Bronchial epithelial cell (primary cell): Measurements from ENCODE around the gene ABCC11. TPM values are rescaled to one million over a fixed set of nuclear protein-coding genes. Genes with fewer than 3 reads are reported as not detected.

Source experiments
- DNase-seq: peaks from one replicate; pipeline ENCODE4 v3.0.0-alpha.2; 2010; ENCODE audit warnings: low read depth
- FAIRE-seq: peaks from 2 replicates; lab custom pipeline; 2011; peaks lifted over from hg19 to GRCh38; lab: Jason Lieb, UNC
- H3K27me3 ChIP-seq: 2 replicates; pipeline ENCODE4 v1.5.1; 2011; ENCODE audit warnings: low read length; ENCODE audit not compliant: control insufficient read depth, insufficient read depth
- H3K36me3 ChIP-seq: 2 replicates; pipeline ENCODE4 v1.5.1; 2011; ENCODE audit warnings: low read length; ENCODE audit not compliant: control insufficient read depth, insufficient read depth
- H3K4me3 ChIP-seq: 2 replicates; pipeline ENCODE4 v1.5.1; 2011; ENCODE audit warnings: mild to moderate bottlenecking, low read depth, low read length, control low read depth
- CTCF ChIP-seq: IDR thresholded peaks from 2 replicates; pipeline ENCODE4 v1.5.1; 2011; ENCODE audit warnings: mild to moderate bottlenecking, moderate library complexity, low read length, control low read depth, inconsistent platforms; ENCODE audit not compliant: insufficient read depth, severe bottlenecking
- total RNA-seq: library from RNA; depleted of rRNA; stranded (reverse); fragments of >200 nt; gene quantifications from 2 replicates; pipeline ENCODE4 v1.2.1, GENCODE V29; 2014

The ABCC11 gene
- total RNA-seq, 1 donor from 2014 or later, result 0.26 TPM

DNA sequence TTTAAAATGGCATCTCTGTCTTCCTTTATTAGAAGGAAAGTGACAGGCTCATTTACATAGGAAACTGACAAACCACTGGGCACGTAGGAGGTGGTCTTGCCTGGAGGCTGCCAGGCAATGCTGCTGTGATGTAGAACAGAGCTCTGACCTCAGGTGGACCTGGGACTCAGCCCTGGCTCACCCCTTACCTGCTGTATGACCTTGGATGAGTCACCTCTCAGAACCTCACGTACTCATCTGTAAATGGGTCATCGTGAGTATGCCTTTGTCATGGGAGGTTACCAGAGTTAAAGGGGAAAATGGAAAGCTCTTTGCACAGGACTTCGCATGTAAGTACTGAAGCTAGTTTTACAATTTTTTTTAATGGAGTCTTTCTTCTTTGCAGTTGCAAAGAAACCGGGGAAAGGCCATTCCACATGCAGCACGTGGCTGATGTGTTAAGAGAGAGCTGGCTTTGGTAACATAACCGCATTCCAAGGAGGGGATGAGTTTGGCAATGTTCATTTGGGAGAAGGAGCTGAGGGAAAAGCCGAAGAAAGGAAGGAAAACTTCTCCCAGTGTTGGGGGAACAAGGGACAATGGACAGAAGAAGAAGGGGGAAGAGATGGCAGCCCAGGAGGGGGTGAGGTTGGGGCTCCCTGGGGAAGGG, 40.6 kb downstream of the ABCC11 start:
- no peaks in the 10 kb centered on the region for H3K27me3 ChIP-seq

GRCh38 chr16:48204825-48205151, 42.6 kb downstream of the ABCC11 start:
- H3K36me3 ChIP-seq, result no peaks in the 10 kb centered on the region
- FAIRE-seq (no peak), DNase-seq (no peak)
- TF ChIP-seq CTCF, result no peak
- H3K27me3 ChIP-seq, result no peaks in the 10 kb centered on the region
- H3K4me3 ChIP-seq, result no peak overlapping the region

More for the DNA sequence above, 40.6 kb downstream of the ABCC11 start:
- no peak for TF ChIP-seq CTCF
- peak; percentile 79 for DNase-seq
- no peak for FAIRE-seq
- no peaks in the 10 kb centered on the region for H3K36me3 ChIP-seq
- no peak overlapping the region for H3K4me3 ChIP-seq

- no peak overlapping the region for H3K4me3 ChIP-seq
- no peaks in the 10 kb centered on the region for H3K36me3 ChIP-seq
- TF ChIP-seq CTCF, result no peak
- H3K27me3 ChIP-seq, result no peaks in the 10 kb centered on the region
- peak; percentile 7 for FAIRE-seq
- DNase-seq, result no peak
Measured at GRCh38 chr16:48203974-48204824, 43.1 kb downstream of the ABCC11 start.

GRCh38 chr16:48201515-48202201, 45.7 kb downstream of the ABCC11 start:
- H3K36me3 ChIP-seq, result no peaks in the 10 kb centered on the region
- DNase-seq (no peak), FAIRE-seq (no peak)
- H3K4me3 ChIP-seq, result no peak overlapping the region
- TF ChIP-seq CTCF, result no peak
- H3K27me3 ChIP-seq, result no peaks in the 10 kb centered on the region

GRCh38 chr16:48197294-48197693, 50.0 kb downstream of the ABCC11 start:
- TF ChIP-seq CTCF, result no peak
- Histone ChIP-seq H3K36me3 (no peaks in the 10 kb centered on the region), H3K4me3 (no peak overlapping the region), H3K27me3 (no peaks in the 10 kb centered on the region)
- FAIRE-seq (no peak), DNase-seq (no peak)
